Activated T-helper 1 cell treated with anti-CD3 and anti-CD28 coated beads, Interleukin-12 subunit alpha, Interleukin-12 subunit beta, Interleukin-2, Interleukin-4 antibody, amounts not matched to agents 30 ng/mL and 10 ng/mL and 1 ng/mL, durations not matched to agents 14 hours and 24 hours and 36 hours (primary cell): Measurements from ENCODE around the gene IGLON5. TPM values are rescaled to one million over a fixed set of nuclear protein-coding genes. Genes with fewer than 3 reads are reported as not detected.
A peak's percentile ranks its signal among the peaks of the same experiment; 100 is the strongest.

Source experiments
- DNase-seq: peaks from one replicate; pipeline ENCODE4 v3.0.0; 2021; ENCODE audit warnings: low spot score
- H3K27ac Mint-ChIP-seq: one replicate; pipeline ENCODE4 v1.8.0; 2021; ENCODE audit warnings: mild to moderate bottlenecking, mixed read lengths
- H3K27me3 Mint-ChIP-seq: one replicate; pipeline ENCODE4 v1.8.0; 2022; ENCODE audit warnings: mild to moderate bottlenecking, moderate library complexity, mixed read lengths; ENCODE audit not compliant: insufficient read depth
- H3K36me3 Mint-ChIP-seq: one replicate; pipeline ENCODE4 v1.8.0; 2021; ENCODE audit warnings: low read depth, mixed read lengths
- H3K4me1 Mint-ChIP-seq: one replicate; pipeline ENCODE4 v1.8.0; 2021; ENCODE audit warnings: low read depth, mixed read lengths
- H3K4me3 Mint-ChIP-seq: one replicate; pipeline ENCODE4 v1.8.0; 2021; ENCODE audit warnings: mild to moderate bottlenecking, moderate library complexity, mixed read lengths
- H3K9me3 Mint-ChIP-seq: one replicate; pipeline ENCODE4 v1.8.0; 2021; ENCODE audit warnings: mixed read lengths
- intact Hi-C: fragments of 100-400 bp; cut with micrococcal nuclease; formaldehyde crosslinking; loops from one replicate; pipeline ENCODE4 v1.15.1; 2024
- total RNA-seq: library from RNA; stranded (reverse); gene quantifications from 2 replicates; pipeline ENCODE4 v1.2.3, GENCODE V29; 2022

Gene IGLON5
- total RNA-seq: 1.2 and 1.3 TPM in 2 replicates

GRCh38 chr19:51311351-51312257, at the start of gene IGLON5:
Gene IGLON5 (plus strand): TSS chr19:51311644. CDS start chr19:51311848, 204 bp downstream.
- intact Hi-C loops: no loop called here
- Mint-ChIP-seq H3K36me3 (no peaks in the 10 kb centered on the region), H3K4me1 (no peaks in the 10 kb centered on the region), H3K27ac (no peak within 1 kb of the TSS), H3K27me3 (peaks cover 23% of the 10 kb centered on the region), H3K9me3 (peaks cover 5% of the 10 kb centered on the region), H3K4me3 (no peak within 1 kb of the TSS)
- no peak for DNase-seq

GRCh38 chr19:51263808-51264207, 47.6 kb upstream of the IGLON5 start:
- Mint-ChIP-seq H3K9me3 (no peaks in the 10 kb centered on the region), H3K36me3 (no peaks in the 10 kb centered on the region)
- intact Hi-C loops: no loop called here

GRCh38 chr19:51271067-51271466, 40.4 kb upstream of the IGLON5 start:
- Mint-ChIP-seq H3K9me3 (no peaks in the 10 kb centered on the region), H3K4me1 (peaks cover 8% of the 10 kb centered on the region), H3K4me3 (no peak overlapping the region), H3K36me3 (no peaks in the 10 kb centered on the region), H3K27me3 (peaks cover 2% of the 10 kb centered on the region), H3K27ac (no peak overlapping the region)
- intact Hi-C loops: no loop called here
- DNase-seq: no peak

More at GRCh38 chr19:51263808-51264207, 47.6 kb upstream of the IGLON5 start:
- peaks cover 11% of the 10 kb centered on the region for H3K27me3 Mint-ChIP-seq
- DNase-seq: no peak
- H3K27ac Mint-ChIP-seq: no peak overlapping the region
- H3K4me3 Mint-ChIP-seq: no peak overlapping the region
- H3K4me1 Mint-ChIP-seq: peaks cover 8% of the 10 kb centered on the region

- H3K27me3 Mint-ChIP-seq: peaks cover 2% of the 10 kb centered on the region
- H3K27ac Mint-ChIP-seq: no peak overlapping the region
- H3K4me3 Mint-ChIP-seq: no peak overlapping the region
- no peaks in the 10 kb centered on the region for H3K9me3 Mint-ChIP-seq
- intact Hi-C loops: no loop called here
- H3K4me1 Mint-ChIP-seq: peaks cover 8% of the 10 kb centered on the region
- no peaks in the 10 kb centered on the region for H3K36me3 Mint-ChIP-seq
- no peak for DNase-seq
These were observed 39.1 kb upstream of the IGLON5 start for GRCh38 chr19:51272183-51272810.

GRCh38 chr19:51274049-51274770, 37.2 kb upstream of the IGLON5 start:
- peak overlapping the region; percentile 6 for H3K27ac Mint-ChIP-seq
- H3K4me3 Mint-ChIP-seq: no peak overlapping the region
- intact Hi-C loops: no loop called here
- peaks cover 2% of the 10 kb centered on the region for H3K27me3 Mint-ChIP-seq
- DNase-seq: no peak
- H3K4me1 Mint-ChIP-seq: peaks cover 8% of the 10 kb centered on the region
- H3K9me3 Mint-ChIP-seq: no peaks in the 10 kb centered on the region
- H3K36me3 Mint-ChIP-seq: no peaks in the 10 kb centered on the region

- Mint-ChIP-seq H3K4me3 (no peak overlapping the region), H3K27me3 (peaks cover 8% of the 10 kb centered on the region), H3K36me3 (no peaks in the 10 kb centered on the region), H3K27ac (no peak overlapping the region), H3K4me1 (peaks cover 5% of the 10 kb centered on the region), H3K9me3 (no peaks in the 10 kb centered on the region)
- no peak for DNase-seq
- intact Hi-C loops: loop anchor here (5.0 kb wide), 1 partner anchor 560 kb away; the partner anchor contains the start of gene SHANK1
These were observed 34.3 kb upstream of the IGLON5 start for GRCh38 chr19:51277112-51277511.

- H3K36me3 Mint-ChIP-seq: no peaks in the 10 kb centered on the region
- peaks cover 15% of the 10 kb centered on the region for H3K27me3 Mint-ChIP-seq
- H3K4me1 Mint-ChIP-seq: no peaks in the 10 kb centered on the region
- no peak overlapping the region for H3K4me3 Mint-ChIP-seq
- intact Hi-C loops: no loop called here
- H3K9me3 Mint-ChIP-seq: no peaks in the 10 kb centered on the region
- H3K27ac Mint-ChIP-seq: no peak overlapping the region
- DNase-seq: no peak
These were observed 29.1 kb upstream of the IGLON5 start for GRCh38 chr19:51282335-51282734.

- Mint-ChIP-seq H3K9me3 (no peaks in the 10 kb centered on the region), H3K27me3 (peaks cover 15% of the 10 kb centered on the region), H3K4me3 (no peak overlapping the region), H3K36me3 (no peaks in the 10 kb centered on the region), H3K4me1 (no peaks in the 10 kb centered on the region), H3K27ac (no peak overlapping the region)
- DNase-seq: no peak
- intact Hi-C loops: no loop called here
These were observed 25.8 kb upstream of the IGLON5 start for GRCh38 chr19:51285682-51286081.

GRCh38 chr19:51289635-51290034, 21.8 kb upstream of the IGLON5 start:
- no peak overlapping the region for H3K27ac Mint-ChIP-seq
- H3K36me3 Mint-ChIP-seq: no peaks in the 10 kb centered on the region
- DNase-seq: no peak
- no peak overlapping the region for H3K4me3 Mint-ChIP-seq
- no peaks in the 10 kb centered on the region for H3K4me1 Mint-ChIP-seq
- H3K27me3 Mint-ChIP-seq: peaks cover 5% of the 10 kb centered on the region
- H3K9me3 Mint-ChIP-seq: no peaks in the 10 kb centered on the region
- intact Hi-C loops: no loop called here

- Mint-ChIP-seq H3K9me3 (no peaks in the 10 kb centered on the region), H3K27ac (no peak overlapping the region), H3K27me3 (peaks cover 4% of the 10 kb centered on the region), H3K4me3 (no peak overlapping the region), H3K4me1 (no peaks in the 10 kb centered on the region), H3K36me3 (no peaks in the 10 kb centered on the region)
- DNase-seq: no peak
- intact Hi-C loops: no loop called here
These were observed 18.5 kb upstream of the IGLON5 start for GRCh38 chr19:51292971-51293370.

- Mint-ChIP-seq H3K36me3 (no peaks in the 10 kb centered on the region), H3K27ac (no peak overlapping the region), H3K4me3 (no peak overlapping the region), H3K27me3 (peaks cover 4% of the 10 kb centered on the region), H3K9me3 (no peaks in the 10 kb centered on the region), H3K4me1 (no peaks in the 10 kb centered on the region)
- no peak for DNase-seq
- intact Hi-C loops: no loop called here
These were observed 17.8 kb upstream of the IGLON5 start for GRCh38 chr19:51293571-51294210.

- no peak overlapping the region for H3K4me3 Mint-ChIP-seq
These were observed 17.1 kb upstream of the IGLON5 start for GRCh38 chr19:51294211-51294976.

More at GRCh38 chr19:51294211-51294976, 17.1 kb upstream of the IGLON5 start:
- Mint-ChIP-seq H3K36me3 (no peaks in the 10 kb centered on the region), H3K27me3 (peaks cover 4% of the 10 kb centered on the region), H3K4me1 (no peaks in the 10 kb centered on the region), H3K9me3 (no peaks in the 10 kb centered on the region), H3K27ac (no peak overlapping the region)
- intact Hi-C loops: no loop called here
- no peak for DNase-seq
